OCI-LY7 (cell line): ENCODE results near the gene RPLP1.

Source experiments
- EZH2phosphoT487 ChIP-seq: fragments of 200-600 bp; sonication (generic); IDR thresholded peaks from 2 replicates; pipeline ENCODE4 v1.6.1; 2018; ENCODE audit warnings: low read depth, borderline replicate concordance, mild to moderate bottlenecking, mixed run types, antibody characterized with exemption, low read length, moderate library complexity, mixed read lengths
- TF ChIP-seq, protein P1 (sequence below): fragments of 200-600 bp; sonication (generic); conservative IDR thresholded peaks from 2 replicates; pipeline ENCODE4 v1.5.1; 2014; ENCODE audit warnings: mild to moderate bottlenecking, antibody characterized with exemption, low read length, moderate library complexity, mixed read lengths

GRCh38 chr15:69497076-69497475 is 44.5 kb downstream of the RPLP1 start:
- TF ChIP-seq, protein P1, sequence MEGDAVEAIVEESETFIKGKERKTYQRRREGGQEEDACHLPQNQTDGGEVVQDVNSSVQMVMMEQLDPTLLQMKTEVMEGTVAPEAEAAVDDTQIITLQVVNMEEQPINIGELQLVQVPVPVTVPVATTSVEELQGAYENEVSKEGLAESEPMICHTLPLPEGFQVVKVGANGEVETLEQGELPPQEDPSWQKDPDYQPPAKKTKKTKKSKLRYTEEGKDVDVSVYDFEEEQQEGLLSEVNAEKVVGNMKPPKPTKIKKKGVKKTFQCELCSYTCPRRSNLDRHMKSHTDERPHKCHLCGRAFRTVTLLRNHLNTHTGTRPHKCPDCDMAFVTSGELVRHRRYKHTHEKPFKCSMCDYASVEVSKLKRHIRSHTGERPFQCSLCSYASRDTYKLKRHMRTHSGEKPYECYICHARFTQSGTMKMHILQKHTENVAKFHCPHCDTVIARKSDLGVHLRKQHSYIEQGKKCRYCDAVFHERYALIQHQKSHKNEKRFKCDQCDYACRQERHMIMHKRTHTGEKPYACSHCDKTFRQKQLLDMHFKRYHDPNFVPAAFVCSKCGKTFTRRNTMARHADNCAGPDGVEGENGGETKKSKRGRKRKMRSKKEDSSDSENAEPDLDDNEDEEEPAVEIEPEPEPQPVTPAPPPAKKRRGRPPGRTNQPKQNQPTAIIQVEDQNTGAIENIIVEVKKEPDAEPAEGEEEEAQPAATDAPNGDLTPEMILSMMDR, result no peak
- no peak for TF ChIP-seq EZH2phosphoT487
